Measurements from ENCODE around the gene PNPLA8.

The PNPLA8 gene

DNA sequence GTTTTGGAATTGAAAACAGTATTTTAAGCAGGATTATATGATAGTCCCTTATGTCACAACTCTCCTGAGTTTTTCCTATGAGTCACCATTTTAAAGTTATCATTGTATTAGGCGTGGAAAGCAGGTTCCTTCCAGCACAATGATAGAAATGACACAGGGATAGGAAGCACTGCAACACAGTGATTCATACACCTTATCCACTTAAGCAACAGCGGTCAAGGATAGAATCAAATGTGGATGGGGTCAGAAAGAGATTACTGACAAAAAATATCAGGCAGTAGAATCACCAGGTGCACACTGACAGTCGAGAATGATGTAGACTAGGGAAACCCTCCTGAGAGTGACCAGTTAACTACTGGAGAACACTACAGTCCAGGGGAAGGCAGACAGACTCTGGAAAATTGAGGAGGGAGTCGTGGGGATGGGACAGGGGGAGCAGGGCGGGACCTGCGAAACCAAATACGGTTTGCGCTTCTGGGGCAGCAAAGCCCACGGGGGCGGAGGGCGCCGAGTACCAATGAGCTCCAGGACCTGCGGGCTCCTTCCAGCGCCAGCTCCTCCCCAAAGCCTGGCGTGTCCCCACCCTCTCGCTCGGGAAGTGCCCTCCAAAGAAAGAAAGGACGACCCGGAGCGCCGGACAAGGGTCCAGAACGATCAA, 479 bp downstream of the PNPLA8 start:
- TF ChIP-seq EZH2phosphoT487 (IDR thresholded peaks at IDR 0.05; ENCODE audit: borderline replicate concordance): no peak
- TF ChIP-seq, protein P1, sequence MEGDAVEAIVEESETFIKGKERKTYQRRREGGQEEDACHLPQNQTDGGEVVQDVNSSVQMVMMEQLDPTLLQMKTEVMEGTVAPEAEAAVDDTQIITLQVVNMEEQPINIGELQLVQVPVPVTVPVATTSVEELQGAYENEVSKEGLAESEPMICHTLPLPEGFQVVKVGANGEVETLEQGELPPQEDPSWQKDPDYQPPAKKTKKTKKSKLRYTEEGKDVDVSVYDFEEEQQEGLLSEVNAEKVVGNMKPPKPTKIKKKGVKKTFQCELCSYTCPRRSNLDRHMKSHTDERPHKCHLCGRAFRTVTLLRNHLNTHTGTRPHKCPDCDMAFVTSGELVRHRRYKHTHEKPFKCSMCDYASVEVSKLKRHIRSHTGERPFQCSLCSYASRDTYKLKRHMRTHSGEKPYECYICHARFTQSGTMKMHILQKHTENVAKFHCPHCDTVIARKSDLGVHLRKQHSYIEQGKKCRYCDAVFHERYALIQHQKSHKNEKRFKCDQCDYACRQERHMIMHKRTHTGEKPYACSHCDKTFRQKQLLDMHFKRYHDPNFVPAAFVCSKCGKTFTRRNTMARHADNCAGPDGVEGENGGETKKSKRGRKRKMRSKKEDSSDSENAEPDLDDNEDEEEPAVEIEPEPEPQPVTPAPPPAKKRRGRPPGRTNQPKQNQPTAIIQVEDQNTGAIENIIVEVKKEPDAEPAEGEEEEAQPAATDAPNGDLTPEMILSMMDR (conservative IDR thresholded peaks at IDR 0.05; ENCODE audit: low read length): no peak
- H3K9me2 ChIP-seq (replicated peaks; ENCODE audit: low read depth, low read length): no peaks in the 10 kb centered on the region
- no peaks in the 10 kb centered on the region for H3K9me3 ChIP-seq (ENCODE audit: insufficient read depth, low read depth, low read length)
- peak overlapping the region; percentile 78 for H2AFZ ChIP-seq (ENCODE audit: low read length)
- peak overlapping the region; percentile 73 for H3K9ac ChIP-seq (ENCODE audit: low read depth, low read length, poor library complexity, severe bottlenecking)
- peak overlapping the region; percentile 94 for H3K4me3 ChIP-seq (ENCODE audit: low read length, poor library complexity, severe bottlenecking)
- peaks cover 40% of the 10 kb centered on the region for H4K20me1 ChIP-seq (ENCODE audit: insufficient read depth, low read length, poor library complexity, severe bottlenecking)
- H3K4me1 ChIP-seq (ENCODE audit: insufficient read depth, low read length, poor library complexity, severe bottlenecking): peaks cover 46% of the 10 kb centered on the region
- peak overlapping the region; percentile 95 for H3K4me2 ChIP-seq (ENCODE audit: low read depth, low read length, poor library complexity, severe bottlenecking)
- H3K36me3 ChIP-seq (ENCODE audit: insufficient read depth, low read length): no peaks in the 10 kb centered on the region
- no peaks in the 10 kb centered on the region for H3F3A ChIP-seq (ENCODE audit: low read depth)
- no peaks in the 10 kb centered on the region for H3K27me3 ChIP-seq (ENCODE audit: insufficient read depth, low read length, poor library complexity, severe bottlenecking)
- peaks cover 48% of the 10 kb centered on the region for H3K79me2 ChIP-seq (ENCODE audit: insufficient read depth, low read length)

DNA sequence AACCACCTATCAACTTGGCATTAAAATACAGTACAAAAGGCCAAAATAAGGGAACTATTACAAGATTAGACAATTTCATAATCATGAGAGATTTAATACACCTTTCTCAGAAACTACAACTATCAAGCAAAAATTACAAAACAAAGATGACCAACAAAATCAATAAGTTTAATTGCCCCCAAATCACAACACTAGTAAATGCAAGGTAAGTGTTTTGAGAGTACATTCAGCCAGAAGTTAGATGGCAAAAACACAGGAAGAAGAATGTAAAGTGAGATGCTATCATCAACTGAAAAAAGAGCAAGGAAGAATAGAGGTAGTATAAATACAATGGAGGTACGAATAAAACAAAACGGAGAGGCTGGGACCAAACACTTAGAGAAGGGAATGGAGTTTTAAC, 3.2 kb downstream of the PNPLA8 start:
- Histone ChIP-seq H3K4me3 (ENCODE audit: low read length, poor library complexity, severe bottlenecking) (peak overlapping the region; percentile 94), H3K4me1 (ENCODE audit: insufficient read depth, low read length, poor library complexity, severe bottlenecking) (peaks cover 61% of the 10 kb centered on the region), H3K79me2 (ENCODE audit: insufficient read depth, low read length) (peaks cover 70% of the 10 kb centered on the region), H3K9me2 (replicated peaks; ENCODE audit: low read depth, low read length) (no peaks in the 10 kb centered on the region), H3K4me2 (ENCODE audit: low read depth, low read length, poor library complexity, severe bottlenecking) (peak overlapping the region; percentile 95), H3K9ac (ENCODE audit: low read depth, low read length, poor library complexity, severe bottlenecking) (peak overlapping the region; percentile 73), H3K27me3 (ENCODE audit: insufficient read depth, low read length, poor library complexity, severe bottlenecking) (no peaks in the 10 kb centered on the region), H3F3A (ENCODE audit: low read depth) (no peaks in the 10 kb centered on the region), H3K36me3 (ENCODE audit: insufficient read depth, low read length) (peaks cover 6% of the 10 kb centered on the region; the same call in 1 of the 2 replicates), H2AFZ (ENCODE audit: low read length) (no peak overlapping the region), H4K20me1 (ENCODE audit: insufficient read depth, low read length, poor library complexity, severe bottlenecking) (peaks cover 46% of the 10 kb centered on the region), H3K9me3 (ENCODE audit: insufficient read depth, low read depth, low read length) (no peaks in the 10 kb centered on the region)
- TF ChIP-seq, protein P1 (conservative IDR thresholded peaks at IDR 0.05; ENCODE audit: low read length): no peak
- TF ChIP-seq EZH2phosphoT487 (IDR thresholded peaks at IDR 0.05; ENCODE audit: borderline replicate concordance): no peak

DNA sequence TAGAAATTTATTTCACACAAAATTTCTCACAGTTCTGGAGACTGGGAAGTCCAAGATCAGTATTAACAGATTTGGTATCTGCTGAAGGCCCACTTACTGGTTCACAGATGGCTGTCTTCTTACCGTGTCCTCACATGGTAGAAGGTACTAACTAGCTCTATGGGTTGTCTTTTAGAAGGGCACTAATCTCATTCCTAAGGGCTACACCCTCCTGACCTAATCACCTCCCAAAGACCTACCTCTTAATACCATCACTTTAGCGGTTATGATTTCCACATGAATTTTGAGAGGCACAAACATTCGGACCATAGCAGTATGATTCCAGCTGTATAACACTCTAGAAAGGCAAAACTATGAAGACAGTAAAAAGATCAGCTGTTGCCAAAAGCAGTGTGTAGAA, 8.0 kb downstream of the PNPLA8 start:
- Histone ChIP-seq H3K4me1 (ENCODE audit: insufficient read depth, low read length, poor library complexity, severe bottlenecking) (peaks cover 32% of the 10 kb centered on the region), H3K4me3 (ENCODE audit: low read length, poor library complexity, severe bottlenecking) (no peak overlapping the region), H3K4me2 (ENCODE audit: low read depth, low read length, poor library complexity, severe bottlenecking) (no peak overlapping the region), H3K9ac (ENCODE audit: low read depth, low read length, poor library complexity, severe bottlenecking) (no peak overlapping the region), H2AFZ (ENCODE audit: low read length) (no peak overlapping the region), H3K36me3 (ENCODE audit: insufficient read depth, low read length) (peaks cover 34% of the 10 kb centered on the region; the same call in 1 of the 2 replicates), H3F3A (ENCODE audit: low read depth) (no peaks in the 10 kb centered on the region), H3K9me3 (ENCODE audit: insufficient read depth, low read depth, low read length) (no peaks in the 10 kb centered on the region), H3K9me2 (replicated peaks; ENCODE audit: low read depth, low read length) (no peaks in the 10 kb centered on the region), H3K79me2 (ENCODE audit: insufficient read depth, low read length) (peaks cover 65% of the 10 kb centered on the region), H4K20me1 (ENCODE audit: insufficient read depth, low read length, poor library complexity, severe bottlenecking) (peaks cover 24% of the 10 kb centered on the region), H3K27me3 (ENCODE audit: insufficient read depth, low read length, poor library complexity, severe bottlenecking) (no peaks in the 10 kb centered on the region)
- TF ChIP-seq, protein P1 (conservative IDR thresholded peaks at IDR 0.05; ENCODE audit: low read length): no peak
- TF ChIP-seq EZH2phosphoT487 (IDR thresholded peaks at IDR 0.05; ENCODE audit: borderline replicate concordance): no peak

Data from Loucy (cell line).